Endothelial cell of umbilical vein (primary cell): ENCODE data around the gene HK1. TPM values are rescaled to one million over a fixed set of nuclear protein-coding genes. Genes with fewer than 3 reads are reported as not detected.

Experiments
- BruUV-seq: library from RNA; stranded (reverse); fragments of 400-500 nt; replicated peaks from 2 replicates; lab custom pipeline; 2021; lab: Mats Ljungman, UMichigan
- CTCF ChIA-PET: fragments of 300-600, 350-600 bp; sonication (Branson Sonifier 250); formaldehyde crosslinking; loops from one replicate; lab custom pipeline; 2021; ENCODE audit warnings: antibody characterized with exemption, inconsistent platforms; lab: Charles Lee
- POLR2A ChIA-PET: fragments of 300-600, 350-600 bp; sonication (Branson Sonifier 250); formaldehyde crosslinking; loops from one replicate; lab custom pipeline; 2021; ENCODE audit warnings: antibody characterized with exemption, inconsistent platforms; lab: Charles Lee
- DNase-seq: peaks from one replicate; pipeline ENCODE4 v3.0.0-alpha.2; 2011; ENCODE audit warnings: low read depth, low spot score
- FAIRE-seq: peaks from 2 replicates; lab custom pipeline; 2011; peaks lifted over from hg19 to GRCh38; lab: Jason Lieb, UNC
- H2AFZ ChIP-seq: 2 replicates; pipeline ENCODE4 v1.6.0; 2012; ENCODE audit warnings: low read depth, low read length, control low read depth, inconsistent platforms
- H3K27ac ChIP-seq: 2 replicates; pipeline ENCODE4 v1.5.1; 2011; ENCODE audit warnings: low read depth, mild to moderate bottlenecking, control low read depth, low read length, moderate library complexity; ENCODE audit not compliant: insufficient read depth
- H3K27me3 ChIP-seq, 2 experiments: 2 replicates each; pipeline versions ENCODE4 v1.6.0 to v1.6.1; 2011; ENCODE audit warnings: low read length in 2 of 2, mixed read lengths in 1 of 2; ENCODE audit not compliant: control insufficient read depth in 2 of 2, insufficient read depth in 2 of 2
- H3K36me3 ChIP-seq, 2 experiments: 2 replicates in 1 of 2; 3 replicates in 1 of 2; pipeline ENCODE4 v1.5.1; 2011; ENCODE audit warnings: low read length in 2 of 2, mild to moderate bottlenecking in 1 of 2, moderate library complexity in 1 of 2; ENCODE audit not compliant: control insufficient read depth in 2 of 2, insufficient read depth in 2 of 2; ENCODE audit errors: extremely low read depth in 1 of 2
- H3K4me1 ChIP-seq: 3 replicates; pipeline ENCODE4 v1.5.1; 2011; ENCODE audit warnings: mild to moderate bottlenecking, low read length; ENCODE audit not compliant: control insufficient read depth, insufficient read depth; ENCODE audit errors: extremely low read depth
- H3K4me2 ChIP-seq: 2 replicates; pipeline ENCODE4 v1.6.1; 2011; ENCODE audit warnings: low read length, control low read depth, mixed read lengths; ENCODE audit not compliant: insufficient read depth
- H3K4me3 ChIP-seq, 3 experiments: fragments of 200-600 bp in 1 of 3; sonication (generic), shearing (Covaris generic) in 1 of 3; replicated peaks in 1 of 3; 2 replicates each; pipeline ENCODE4 v1.5.1; 2011 to 2016; ENCODE audit warnings: control low read depth in 3 of 3, low read length in 3 of 3, mild to moderate bottlenecking in 2 of 3, inconsistent platforms in 1 of 3, low read depth in 1 of 3, moderate library complexity in 1 of 3; ENCODE audit not compliant: insufficient read depth in 1 of 3
- H3K79me2 ChIP-seq: 2 replicates; pipeline ENCODE4 v1.6.0; 2012; ENCODE audit warnings: low read length, inconsistent platforms; ENCODE audit not compliant: control insufficient read depth, insufficient read depth
- H3K9ac ChIP-seq: replicated peaks from 2 replicates; pipeline ENCODE3; 2011; ENCODE audit warnings: low read length, control low read depth; ENCODE audit not compliant: insufficient read depth; ENCODE audit errors: extremely low read depth
- H3K9me1 ChIP-seq: replicated peaks from 3 replicates; pipeline ENCODE4 v1.6.0; 2011; ENCODE audit warnings: mild to moderate bottlenecking, low read length; ENCODE audit not compliant: control insufficient read depth, insufficient read depth; ENCODE audit errors: extremely low read depth
- H3K9me3 ChIP-seq: replicated peaks from 2 replicates; pipeline ENCODE4 v1.5.1; 2012; ENCODE audit warnings: low read length, inconsistent platforms; ENCODE audit not compliant: control insufficient read depth, insufficient read depth
- H4K20me1 ChIP-seq: replicated peaks from 2 replicates; pipeline ENCODE3; 2011; ENCODE audit warnings: mild to moderate bottlenecking, low read length; ENCODE audit not compliant: control insufficient read depth, insufficient read depth; ENCODE audit errors: extremely low read depth
- EZH2 ChIP-seq: IDR thresholded peaks from 2 replicates; pipeline ENCODE4 v1.6.1; 2012; ENCODE audit warnings: borderline replicate concordance, low read depth, mild to moderate bottlenecking, moderate library complexity, low read length, inconsistent platforms; ENCODE audit not compliant: severe bottlenecking
- FOS ChIP-seq: IDR thresholded peaks from 2 replicates; pipeline ENCODE4 v1.6.1; 2011; ENCODE audit warnings: mild to moderate bottlenecking, low read length, moderate library complexity, borderline replicate concordance; ENCODE audit not compliant: insufficient read depth
- GATA2 ChIP-seq: IDR thresholded peaks from 2 replicates; pipeline ENCODE4 v1.7.0; 2011; ENCODE audit warnings: low read depth, mild to moderate bottlenecking, moderate library complexity, mixed read lengths, low read length; ENCODE audit not compliant: insufficient read length, insufficient read depth
- JUN ChIP-seq: IDR thresholded peaks from 2 replicates; pipeline ENCODE4 v1.6.1; 2011; ENCODE audit warnings: borderline replicate concordance, low read depth; ENCODE audit not compliant: insufficient read length, insufficient read depth
- MYC ChIP-seq: IDR thresholded peaks from one replicate; pipeline ENCODE4 v1.6.1; 2011; ENCODE audit warnings: mild to moderate bottlenecking, low read depth, low read length
- POLR2A ChIP-seq: IDR thresholded peaks from 2 replicates; pipeline ENCODE4 v1.6.1; 2012; ENCODE audit warnings: low read depth, mild to moderate bottlenecking, control low read depth, low read length
- POLR2AphosphoS5 ChIP-seq: IDR thresholded peaks from 2 replicates; pipeline ENCODE4 v1.6.1; 2012; ENCODE audit warnings: low read depth, mild to moderate bottlenecking, control low read depth, low read length, moderate library complexity; ENCODE audit not compliant: insufficient read depth
- dilution Hi-C: fragments of 300-500 bp; cut with MboI; formaldehyde crosslinking; loops from one replicate; pipeline ENCODE4 v1.15.0; 2019; ENCODE audit warnings: low sequenced_read_pairs; ENCODE audit not compliant: extremely low pct_ligation_motif_present
- intact Hi-C: fragments of 100-400 bp; cut with micrococcal nuclease; formaldehyde crosslinking; loops from one replicate; pipeline ENCODE4 v1.10.0; 2022
- polyA plus RNA-seq, 4 experiments: library from polyadenylated mRNA; depleted of rRNA in 3 of 4; stranded (reverse) in 3 of 4; unstranded in 1 of 4; fragments of >200 nt; gene quantifications; 2 replicates each; pipeline versions ENCODE4 v1.2.1 to v1.2.3, GENCODE V29; 2011 to 2012; ENCODE audit warnings: missing spikeins in 1 of 4
- total RNA-seq: library from RNA; stranded (reverse); gene quantifications from 2 replicates; pipeline ENCODE4 v1.2.3, GENCODE V29; 2021
- TF ChIP-seq, protein P1 (sequence below): IDR thresholded peaks from 2 replicates; pipeline ENCODE4 v1.6.1; 2011; ENCODE audit not compliant: insufficient read depth, insufficient read length
- TF ChIP-seq, protein P2 (sequence below), 2 donors: IDR thresholded peaks; 1 replicate in 1 of 2; 2 replicates in 1 of 2; pipeline ENCODE4 v1.5.1; 2011; ENCODE audit warnings: low read length in 2 of 2, mild to moderate bottlenecking in 2 of 2, moderate library complexity in 2 of 2, control low read depth in 1 of 2, inconsistent platforms in 1 of 2, low read depth in 1 of 2; ENCODE audit not compliant: insufficient read depth in 1 of 2; ENCODE audit errors: extremely low read depth in 1 of 2

The HK1 gene
- total and polyA plus RNA-seq, 2 donors (not counting 3 experiments of a cell fraction or from before 2014, with no cell fraction given): 50.8 to 121 TPM

DNA sequence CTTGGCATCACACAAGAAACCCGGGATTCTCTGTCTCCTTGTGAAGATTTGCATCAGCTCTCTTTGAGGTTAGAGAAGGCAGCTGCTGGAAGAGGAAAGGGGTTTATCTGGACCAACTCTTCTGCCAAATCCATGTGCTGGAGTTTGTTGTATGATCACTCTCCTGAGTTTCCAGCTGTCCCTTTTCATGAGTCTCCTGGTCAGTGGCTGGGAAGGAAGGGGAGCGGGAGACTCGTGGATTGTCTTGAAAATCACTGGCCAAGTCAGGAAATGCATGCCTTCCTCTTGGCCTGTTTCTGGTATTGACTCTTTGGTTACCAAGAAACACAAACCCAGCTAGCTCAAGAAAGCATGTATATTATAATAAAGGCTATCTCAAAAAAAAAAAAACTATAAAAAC, 99.6 kb downstream of the HK1 start:
- H2AFZ ChIP-seq: no peak overlapping the region
- TF ChIP-seq, protein P1, sequence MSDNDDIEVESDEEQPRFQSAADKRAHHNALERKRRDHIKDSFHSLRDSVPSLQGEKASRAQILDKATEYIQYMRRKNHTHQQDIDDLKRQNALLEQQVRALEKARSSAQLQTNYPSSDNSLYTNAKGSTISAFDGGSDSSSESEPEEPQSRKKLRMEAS: peak; percentile 40
- no peak for TF ChIP-seq JUN
- ChIA-PET POLR2A (interaction anchor here (0.8 kb wide), 1 partner anchor 58 kb away, joined by 3 read pairs; no protein-coding TSS in a partner anchor), CTCF (interaction anchor here (0.6 to 1.7 kb wide), 16 partner anchors 12 to 152 kb away, joined by 3 to 7 read pairs (median 3); partner anchors contain the start of gene HK1)
- peaks cover 21% of the 10 kb centered on the region for H3K4me1 ChIP-seq
- H3K4me2 ChIP-seq: peak overlapping the region; percentile 61
- H3K4me3 ChIP-seq: no peak overlapping the region
- FAIRE-seq (peak; percentile 97), DNase-seq (peak; percentile 96)
- peak overlapping the region; percentile 72 for H3K9ac ChIP-seq
- peaks cover 8 to 16% of the 10 kb centered on the region in 2 experiments for H3K36me3 ChIP-seq
- no TSS peak for BruUV-seq
- no peaks in the 10 kb centered on the region for H3K79me2 ChIP-seq
- H3K27ac ChIP-seq: peak overlapping the region; percentile 88
- H3K27me3 ChIP-seq: no peaks in the 10 kb centered on the region
- dilution Hi-C loops (loop anchor here (25.0 kb wide), 1 partner anchor 141 kb away; no protein-coding TSS in a partner anchor), intact Hi-C loops (loop anchor here (1.0 to 2.0 kb wide), 6 partner anchors 15 to 141 kb away; no protein-coding TSS in a partner anchor)
- no peaks in the 10 kb centered on the region for H3K9me3 ChIP-seq
- no peaks in the 10 kb centered on the region for H3K9me1 ChIP-seq
- H4K20me1 ChIP-seq: no peaks in the 10 kb centered on the region

DNA sequence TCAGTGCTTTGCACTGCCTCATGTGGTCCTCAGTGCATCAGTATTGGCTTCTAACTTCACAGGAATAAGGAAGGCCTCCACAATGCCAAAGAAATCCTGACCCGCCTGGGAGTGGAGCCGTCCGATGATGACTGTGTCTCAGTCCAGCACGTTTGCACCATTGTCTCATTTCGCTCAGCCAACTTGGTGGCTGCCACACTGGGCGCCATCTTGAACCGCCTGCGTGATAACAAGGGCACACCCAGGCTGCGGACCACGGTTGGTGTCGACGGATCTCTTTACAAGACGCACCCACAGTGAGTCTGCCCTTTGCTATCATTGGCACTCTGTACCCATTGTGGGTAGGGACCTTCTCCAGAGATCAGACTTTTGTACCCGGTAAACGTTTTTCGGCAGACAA, 101.5 kb downstream of the HK1 start:
- intact Hi-C loops: loop anchor here (2.0 kb wide), 3 partner anchors 17 to 51 kb away; no protein-coding TSS in a partner anchor

More for the DNA sequence above, 101.5 kb downstream of the HK1 start:
- Histone ChIP-seq H3K9ac (no peak overlapping the region), H3K4me2 (no peak overlapping the region), H3K9me3 (no peaks in the 10 kb centered on the region), H2AFZ (no peak overlapping the region), H3K27ac (no peak overlapping the region), H3K27me3 (no peaks in the 10 kb centered on the region), H3K4me3 (no peak overlapping the region), H4K20me1 (no peaks in the 10 kb centered on the region), H3K4me1 (peaks cover 21% of the 10 kb centered on the region), H3K9me1 (no peaks in the 10 kb centered on the region), H3K36me3 (peaks cover 17 to 24% of the 10 kb centered on the region in 2 experiments), H3K79me2 (no peaks in the 10 kb centered on the region)
- ChIA-PET CTCF (interaction anchor here (1.7 kb wide), 1 partner anchor 13 kb away, joined by 8 read pairs; no protein-coding TSS in a partner anchor), POLR2A (no interaction called here)
- BruUV-seq: no TSS peak
- FAIRE-seq: no peak
- no peak for DNase-seq
- dilution Hi-C loops: loop anchor here (25.0 kb wide), 1 partner anchor 142 kb away; no protein-coding TSS in a partner anchor
- no peak for TF ChIP-seq FOS
- no peak for TF ChIP-seq MYC
- TF ChIP-seq, protein P2, sequence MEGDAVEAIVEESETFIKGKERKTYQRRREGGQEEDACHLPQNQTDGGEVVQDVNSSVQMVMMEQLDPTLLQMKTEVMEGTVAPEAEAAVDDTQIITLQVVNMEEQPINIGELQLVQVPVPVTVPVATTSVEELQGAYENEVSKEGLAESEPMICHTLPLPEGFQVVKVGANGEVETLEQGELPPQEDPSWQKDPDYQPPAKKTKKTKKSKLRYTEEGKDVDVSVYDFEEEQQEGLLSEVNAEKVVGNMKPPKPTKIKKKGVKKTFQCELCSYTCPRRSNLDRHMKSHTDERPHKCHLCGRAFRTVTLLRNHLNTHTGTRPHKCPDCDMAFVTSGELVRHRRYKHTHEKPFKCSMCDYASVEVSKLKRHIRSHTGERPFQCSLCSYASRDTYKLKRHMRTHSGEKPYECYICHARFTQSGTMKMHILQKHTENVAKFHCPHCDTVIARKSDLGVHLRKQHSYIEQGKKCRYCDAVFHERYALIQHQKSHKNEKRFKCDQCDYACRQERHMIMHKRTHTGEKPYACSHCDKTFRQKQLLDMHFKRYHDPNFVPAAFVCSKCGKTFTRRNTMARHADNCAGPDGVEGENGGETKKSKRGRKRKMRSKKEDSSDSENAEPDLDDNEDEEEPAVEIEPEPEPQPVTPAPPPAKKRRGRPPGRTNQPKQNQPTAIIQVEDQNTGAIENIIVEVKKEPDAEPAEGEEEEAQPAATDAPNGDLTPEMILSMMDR (IDR thresholded peaks at IDR 0.05; ENCODE audit: extremely low read depth in 1 of 2, insufficient read depth in 1 of 2, low read depth in 1 of 2, low read length in 2 of 2): no peak
- TF ChIP-seq EZH2: no peak
- no peak for TF ChIP-seq POLR2AphosphoS5
- TF ChIP-seq GATA2: no peak
- TF ChIP-seq POLR2A: no peak
- TF ChIP-seq JUN: no peak
- TF ChIP-seq, protein P1: no peak
